Amygdala (tissue), 56 donors: ENCODE measurements around the gene TNFSF10.

Experiments used
- DNase-seq, 56 donors: peaks; one replicate each; lab custom pipeline; 2025; lab: John Stamatoyannopoulos, UW

Gene TNFSF10

DNA sequence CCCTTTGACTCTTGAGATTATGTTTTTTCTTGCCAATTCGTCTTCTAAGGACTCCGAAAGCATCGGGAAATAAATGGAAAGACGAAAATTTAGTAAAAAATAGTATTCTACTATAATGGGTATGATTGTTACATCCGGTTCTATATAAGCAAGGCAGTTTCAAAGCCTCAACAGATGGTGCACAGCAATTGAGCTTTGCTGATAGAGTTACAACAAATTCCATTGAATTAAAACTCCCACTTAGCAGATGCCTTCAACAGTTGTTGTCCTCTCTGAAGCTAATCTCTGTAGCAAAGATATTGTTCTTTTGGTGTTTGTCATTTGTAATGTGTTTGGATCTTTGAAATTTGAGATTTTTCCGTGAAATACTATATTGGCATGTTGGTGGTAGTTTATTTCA lies 58.9 kb downstream of the TNFSF10 start:
- DNase-seq, result peak in 1 of 56 donors; percentile 0

DNA sequence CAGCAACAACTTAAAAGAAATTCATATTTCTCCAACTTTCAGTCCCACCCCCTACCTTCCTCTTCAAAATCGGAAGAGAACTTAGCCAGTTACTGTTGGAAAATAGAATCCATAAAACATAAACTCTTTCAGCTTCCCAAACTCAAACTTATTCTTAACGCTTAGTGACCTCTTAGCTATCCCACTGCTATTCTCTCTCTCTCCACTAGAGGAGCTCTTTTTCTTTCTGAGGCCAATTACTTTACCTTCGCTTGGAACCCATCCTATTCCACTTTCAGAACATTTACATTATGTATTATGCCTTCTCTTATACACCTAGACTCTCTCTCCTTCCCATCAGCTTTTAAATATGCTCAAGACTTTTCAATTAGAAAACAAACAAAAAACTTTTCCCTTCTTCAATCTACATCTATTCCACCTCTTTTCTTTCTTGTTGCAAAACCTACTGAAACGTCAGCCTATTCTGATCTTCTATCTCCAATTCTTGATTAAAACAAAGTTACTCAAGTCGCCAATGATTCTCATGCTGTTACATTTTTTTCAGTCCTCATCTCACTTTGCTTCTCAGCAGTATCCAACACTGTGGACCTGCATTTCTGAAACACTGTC lies 61.6 kb downstream of the TNFSF10 start:
- no peak for DNase-seq

DNA sequence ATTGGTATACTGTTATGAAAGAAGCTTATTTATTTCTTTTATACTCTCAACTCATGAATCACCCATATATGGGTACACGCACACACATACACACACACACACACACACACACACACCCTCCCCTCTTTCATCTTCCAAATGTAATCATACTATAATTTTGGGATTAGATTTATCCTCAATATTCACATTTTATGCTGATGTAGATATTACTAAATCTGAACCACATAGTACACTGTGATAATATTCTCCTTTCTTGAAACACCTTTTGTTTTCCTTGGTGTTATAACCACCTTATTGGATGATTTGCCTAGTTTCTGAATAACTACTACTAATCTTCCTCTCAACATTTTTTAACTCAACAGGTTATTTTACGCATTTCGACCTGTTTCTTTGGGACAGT lies 66.8 kb downstream of the TNFSF10 start:
- no peak for DNase-seq
